Lung (tissue), 12 donors: ENCODE results near the gene HIP1R. TPM values are rescaled to one million over a fixed set of nuclear protein-coding genes. Genes with fewer than 3 reads are reported as not detected.
"Not testable (repeated sequence)": the region's sequence is repeated elsewhere in the genome, so short reads cannot be mapped to it uniquely, and the experiment has no call there.

Experiments
- ATAC-seq: fragments of 200-7000 bp; cut with Tn5 transposase; one replicate; pipeline ENCODE4 v1.9.1; 2020; ENCODE audit warnings: moderate number of reproducible peaks; ENCODE audit not compliant: insufficient read depth, low FRiP score
- DNase-seq, 3 donors: peaks; one replicate each; pipeline ENCODE4 v3.0.0-alpha.2; 2013 to 2017
- H3K27ac ChIP-seq, 2 donors: one replicate each; pipeline ENCODE4 v1.5.1; 2013; ENCODE audit warnings: mild to moderate bottlenecking in 2 of 2, moderate library complexity in 2 of 2, control low read depth in 1 of 2, inconsistent platforms in 1 of 2, low read depth in 1 of 2, low read length in 1 of 2
- H3K27me3 ChIP-seq, 3 donors: one replicate each; pipeline ENCODE4 v1.5.1; 2013; ENCODE audit warnings: low read length in 2 of 3; ENCODE audit not compliant: control insufficient read depth in 3 of 3, insufficient read depth in 3 of 3
- H3K36me3 ChIP-seq, 4 donors: one replicate each; pipeline ENCODE4 v1.5.1; 2013; ENCODE audit warnings: low read length in 4 of 4, mild to moderate bottlenecking in 1 of 4, moderate library complexity in 1 of 4; ENCODE audit not compliant: control insufficient read depth in 4 of 4, insufficient read depth in 4 of 4
- H3K4me1 ChIP-seq, 5 donors: one replicate each; pipeline ENCODE4 v1.5.1; 2013; ENCODE audit warnings: low read length in 5 of 5, mild to moderate bottlenecking in 2 of 5, moderate library complexity in 1 of 5; ENCODE audit not compliant: control insufficient read depth in 5 of 5, insufficient read depth in 5 of 5
- H3K4me3 ChIP-seq: one replicate; pipeline ENCODE4 v1.5.1; 2013; ENCODE audit warnings: mild to moderate bottlenecking, control low read depth, moderate library complexity
- H3K9ac ChIP-seq, 2 donors: one replicate each; pipeline ENCODE4 v1.5.1; 2013; ENCODE audit warnings: low read length in 2 of 2, control low read depth in 1 of 2; ENCODE audit not compliant: insufficient read depth in 1 of 2
- H3K9me3 ChIP-seq, 4 donors: one replicate each; pipeline ENCODE4 v1.5.1; 2013; ENCODE audit warnings: low read length in 3 of 4, mild to moderate bottlenecking in 1 of 4, moderate library complexity in 1 of 4; ENCODE audit not compliant: control insufficient read depth in 4 of 4, insufficient read depth in 3 of 4
- CTCF ChIP-seq: IDR thresholded peaks from 2 replicates; pipeline ENCODE4 v1.5.1; 2012; ENCODE audit warnings: mild to moderate bottlenecking; ENCODE audit errors: control extremely low read depth, extremely low read depth
- whole genome bisulfite sequencing, 2 donors: extraction: QIAGEN DNeasy Blood & Tissue Kit; methylation state at CpG; one replicate each; pipeline ENCODE4 v1.1.7; 2013; 5-methylcytosine and 5-hydroxymethylcytosine counted together
- polyA plus RNA-seq, 2 donors: library from polyadenylated mRNA; stranded (reverse); fragments of 200-250 nt; gene quantifications; one replicate each; pipeline ENCODE4 v1.2.1, GENCODE V29; 2013
- total RNA-seq, 2 donors: library from RNA; depleted of rRNA in 1 of 2; stranded (reverse); fragments of >200 nt in 1 of 2; gene quantifications; one replicate each; pipeline ENCODE4 v1.2.1, GENCODE V29; 2014 to 2021
- donor health status: control.
- donor health status: control.
- donor health status: Bipolar disorder and iron deficiency.
- donor health status: healthy.
- donor health status: DM: yes; HTN: yes; CAD: no.

Gene HIP1R
- total and polyA plus RNA-seq, 4 donors, result 33.8 to 56.3 (median 35.4) TPM

- DNase-seq (no peak), ATAC-seq (no peak)
- Histone ChIP-seq H3K4me3 (no peak overlapping the region), H3K4me1 (no peaks in the 10 kb centered on the region), H3K9me3 (no peaks in the 10 kb centered on the region), H3K36me3 (no peaks in the 10 kb centered on the region), H3K9ac (no peak overlapping the region), H3K27ac (no peak overlapping the region), H3K27me3 (no peaks in the 10 kb centered on the region)
- 50 to 80% methylated on average over 13 of the region's 13 CpGs for WGBS, 2 donors
- no peak for TF ChIP-seq CTCF
Measured at GRCh38 chr12:122799641-122800243, 35.5 kb upstream of the HIP1R start.

- WGBS, 2 donors, result 74 to 85% methylated on average over 7 of the region's 7 CpGs
- Histone ChIP-seq H3K4me1 (no peaks in the 10 kb centered on the region), H3K4me3 (no peak overlapping the region), H3K27me3 (no peaks in the 10 kb centered on the region), H3K9ac (no peak overlapping the region), H3K27ac (no peak overlapping the region), H3K36me3 (no peaks in the 10 kb centered on the region), H3K9me3 (no peaks in the 10 kb centered on the region)
- ATAC-seq, result no peak
- no peak for DNase-seq
- TF ChIP-seq CTCF, result no peak
Measured at GRCh38 chr12:122803937-122804336, 31.3 kb upstream of the HIP1R start.

- not testable (repeated sequence) for H3K27ac ChIP-seq, H3K27me3 ChIP-seq, ATAC-seq, H3K4me3 ChIP-seq, H3K9me3 ChIP-seq, H3K36me3 ChIP-seq, H3K4me1 ChIP-seq, H3K9ac ChIP-seq, DNase-seq
- WGBS, 2 donors, result 95 to 96% methylated on average over 9 of the region's 9 CpGs
Measured at GRCh38 chr12:122804957-122805356, 30.3 kb upstream of the HIP1R start.

- Histone ChIP-seq H3K27ac (no peak overlapping the region), H3K27me3 (no peaks in the 10 kb centered on the region), H3K4me1 (no peaks in the 10 kb centered on the region), H3K36me3 (no peaks in the 10 kb centered on the region), H3K4me3 (no peak overlapping the region), H3K9ac (no peak overlapping the region), H3K9me3 (no peaks in the 10 kb centered on the region)
- ATAC-seq (no peak), DNase-seq (no peak)
- WGBS, 2 donors, result 94 to 97% methylated on average over 1 of the region's 1 CpG
- TF ChIP-seq CTCF, result no peak
Measured at GRCh38 chr12:122807651-122808050, 27.6 kb upstream of the HIP1R start.
